GM19463 (cell line): ENCODE data around the gene NR1D2.

Source experiments
- ATAC-seq: cut with Tn5 transposase; IDR thresholded peaks from one replicate; pipeline ENCODE4 v1.9.1; 2021; ENCODE audit warnings: mild to moderate bottlenecking, moderate library complexity; ENCODE audit not compliant: unreplicated experiment

NR1D2 gene

GRCh38 chr3:23928524-23928923 lies 16.6 kb upstream of the NR1D2 start:
- no peak for ATAC-seq

GRCh38 chr3:23931597-23931996 lies 13.5 kb upstream of the NR1D2 start:
- ATAC-seq = no peak

GRCh38 chr3:23932571-23932970 lies 12.5 kb upstream of the NR1D2 start:
- no peak for ATAC-seq

- ATAC-seq = no peak
Observed at GRCh38 chr3:23934253-23934652, 10.8 kb upstream of the NR1D2 start.

- ATAC-seq = no peak
Observed at GRCh38 chr3:23937296-23937695, 7.8 kb upstream of the NR1D2 start.

GRCh38 chr3:23938688-23939087 lies 6.4 kb upstream of the NR1D2 start:
- ATAC-seq = no peak

GRCh38 chr3:23940775-23941174 lies 4.3 kb upstream of the NR1D2 start:
- no peak for ATAC-seq

GRCh38 chr3:23941440-23941839 lies 3.6 kb upstream of the NR1D2 start:
- ATAC-seq = no peak

- ATAC-seq = no peak
Observed at GRCh38 chr3:23942546-23942945, 2.5 kb upstream of the NR1D2 start.

- ATAC-seq = no peak
Observed at GRCh38 chr3:23944007-23944783, 891 bp upstream of the NR1D2 start.

- ATAC-seq = no peak
Observed at GRCh38 chr3:23945663-23945912, 502 bp downstream of the NR1D2 start.

- peak; percentile 67 for ATAC-seq
Observed at GRCh38 chr3:23945913-23946687, 1.0 kb downstream of the NR1D2 start.

- no peak for ATAC-seq
Observed at GRCh38 chr3:23948761-23949160, 3.7 kb downstream of the NR1D2 start.

- ATAC-seq = peak; percentile 19
Observed at GRCh38 chr3:23949784-23950183, 4.7 kb downstream of the NR1D2 start.

- peak; percentile 26 for ATAC-seq
Observed at GRCh38 chr3:23950293-23950692, 5.2 kb downstream of the NR1D2 start.

GRCh38 chr3:23952646-23953045 lies 7.6 kb downstream of the NR1D2 start:
- peak; percentile 36 for ATAC-seq

GRCh38 chr3:23953523-23953922 lies 8.4 kb downstream of the NR1D2 start:
- ATAC-seq = no peak

GRCh38 chr3:23954144-23954543 lies 9.1 kb downstream of the NR1D2 start:
- ATAC-seq = no peak

GRCh38 chr3:23956701-23957100 lies 11.6 kb downstream of the NR1D2 start:
- no peak for ATAC-seq

- ATAC-seq = peak; percentile 56
Observed at GRCh38 chr3:23959135-23959900, 14.2 kb downstream of the NR1D2 start.

GRCh38 chr3:23960649-23961048 lies 15.6 kb downstream of the NR1D2 start:
- no peak for ATAC-seq

- ATAC-seq = no peak
Observed at GRCh38 chr3:23961066-23961465, 16.0 kb downstream of the NR1D2 start.
